HepG2 (cell line): Measurements from ENCODE around the gene CLDN16. TPM values are rescaled to one million over a fixed set of nuclear protein-coding genes. Genes with fewer than 3 reads are reported as not detected.

ENCODE experiments used
- GMEB1 ChIP-seq: sonication (generic); formaldehyde crosslinking; IDR thresholded peaks from 2 replicates; pipeline ENCODE4 v1.5.1; 2020; ENCODE audit warnings: missing genetic modification reagents, mild to moderate bottlenecking, borderline replicate concordance
- GTF3A ChIP-seq: sonication (generic); formaldehyde crosslinking; conservative IDR thresholded peaks from 2 replicates; pipeline ENCODE4 v1.4.0; 2020; ENCODE audit warnings: mild to moderate bottlenecking, missing genetic modification reagents
- HDAC2 ChIP-seq: sonication (generic); formaldehyde crosslinking; IDR thresholded peaks from 2 replicates; pipeline ENCODE4 v1.4.0; 2020; ENCODE audit warnings: missing genetic modification reagents
- KLF15 ChIP-seq: sonication (generic); formaldehyde crosslinking; IDR thresholded peaks from 2 replicates; pipeline ENCODE4 v1.8.1; 2023; ENCODE audit warnings: borderline replicate concordance, mild to moderate bottlenecking, inconsistent platforms, missing genetic modification reagents, mixed read lengths
- ONECUT2 ChIP-seq: sonication (generic); formaldehyde crosslinking; IDR thresholded peaks from 2 replicates; pipeline ENCODE4 v1.4.0; 2020; ENCODE audit warnings: missing genetic modification reagents
- PPARG ChIP-seq: conservative IDR thresholded peaks from 2 replicates; pipeline ENCODE4 v1.6.1; 2016; ENCODE audit warnings: missing biosample characterization, missing genetic modification reagents
- RFXANK ChIP-seq: IDR thresholded peaks from 2 replicates; pipeline ENCODE4 v1.6.1; 2016
- SUZ12 ChIP-seq: fragments of 150-350 bp; IDR thresholded peaks from 2 replicates; pipeline ENCODE4 v1.6.1; 2014; ENCODE audit warnings: low read depth, low read length
- ZBTB33 ChIP-seq: sonication (generic); formaldehyde crosslinking; IDR thresholded peaks from 2 replicates; pipeline ENCODE4 v1.4.0; 2020; ENCODE audit warnings: missing genetic modification reagents
- ZNF136 ChIP-seq: sonication (generic); formaldehyde crosslinking; IDR thresholded peaks from 2 replicates; pipeline ENCODE4 v1.8.1; 2022; ENCODE audit warnings: low read depth, mild to moderate bottlenecking, moderate library complexity, missing genetic modification reagents
- ZNF646 ChIP-seq: sonication (generic); formaldehyde crosslinking; IDR thresholded peaks from 2 replicates; pipeline ENCODE4 v1.9.0; 2021; ENCODE audit warnings: mild to moderate bottlenecking, missing genetic modification reagents
- ZNF775 ChIP-seq: sonication (generic); formaldehyde crosslinking; IDR thresholded peaks from 2 replicates; pipeline ENCODE4 v1.4.0; 2020; ENCODE audit warnings: missing genetic modification reagents, mild to moderate bottlenecking, moderate library complexity, borderline replicate concordance
- ZNF800 ChIP-seq: sonication (generic); formaldehyde crosslinking; IDR thresholded peaks from 2 replicates; pipeline ENCODE4 v1.4.0; 2020; ENCODE audit warnings: missing genetic modification reagents
- polyA plus RNA-seq, 8 experiments: library from polyadenylated mRNA; depleted of rRNA in 3 of 8; stranded (reverse) in 7 of 8; unstranded in 1 of 8; fragments of >200 nt; fragmentation: Illumina TruSeq in 4 of 8; extraction: Trizol in 4 of 8; gene quantifications; 2 replicates each; pipeline versions ENCODE4 v1.2.1 to v1.2.3, GENCODE V29; 2011 to 2016; ENCODE audit warnings: low read depth in 4 of 8, missing spikeins in 1 of 8, mixed read lengths in 1 of 8; ENCODE audit not compliant: insufficient read depth in 1 of 8
- total RNA-seq, 5 experiments: library from RNA; depleted of rRNA; stranded (reverse); fragments of >200 nt; fragmentation: Illumina TruSeq; extraction: Trizol; gene quantifications; 2 replicates each; pipeline ENCODE4 v1.2.3, GENCODE V29; 2016; ENCODE audit warnings: low read depth in 1 of 5

Gene CLDN16
- total and polyA plus RNA-seq, 2 of the 13 experiments (the other 11 are each of a cell fraction or from before 2014, with no cell fraction given): 0.13 to 0.24 TPM

- no peak for TF ChIP-seq ZNF646 (CRISPR knock-in tag)
- TF ChIP-seq HDAC2 (CRISPR knock-in tag): no peak
- TF ChIP-seq ZBTB33: no peak
- TF ChIP-seq ZNF800: no peak
- TF ChIP-seq GTF3A: no peak
- no peak for TF ChIP-seq ZNF775 (CRISPR knock-in tag)
- TF ChIP-seq GMEB1: no peak
- no peak for TF ChIP-seq ZNF136
- no peak for TF ChIP-seq PPARG (CRISPR knock-in tag)
- no peak for TF ChIP-seq RFXANK (CRISPR knock-in tag)
- no peak for TF ChIP-seq ONECUT2 (CRISPR knock-in tag)
- no peak for TF ChIP-seq KLF15
- TF ChIP-seq SUZ12: no peak
- TF ChIP-seq, all 625 proteins: peak for 0
Measured at GRCh38 chr3:190371152-190371551, 16.8 kb upstream of the CLDN16 start (continued).
